B cell (primary cell): ENCODE measurements around the gene FBLN7. TPM values are rescaled to one million over a fixed set of nuclear protein-coding genes. Genes with fewer than 3 reads are reported as not detected.

ENCODE experiments used
- ATAC-seq: fragments of 200-7000 bp; cut with Tn5 transposase; one replicate; pipeline ENCODE4 v1.10.0; 2021; ENCODE audit warnings: low read depth, mild to moderate bottlenecking, moderate number of reproducible peaks, moderate library complexity
- CTCF ChIA-PET: fragments of 350-600 bp; sonication (Branson Sonifier 250); formaldehyde crosslinking; loops from one replicate; lab custom pipeline; 2021; ENCODE audit warnings: antibody characterized with exemption, inconsistent platforms; lab: Charles Lee
- POLR2A ChIA-PET: fragments of 350-600 bp; sonication (Branson Sonifier 250); formaldehyde crosslinking; loops from one replicate; lab custom pipeline; 2021; ENCODE audit warnings: antibody characterized with exemption; lab: Charles Lee
- DNase-seq: peaks from one replicate; pipeline ENCODE4 v3.0.0; 2013
- H2AFZ ChIP-seq: 2 replicates; pipeline ENCODE4 v1.6.1; 2012; ENCODE audit warnings: mild to moderate bottlenecking, low read depth, low read length; ENCODE audit not compliant: insufficient read depth, poor library complexity, severe bottlenecking
- H3K27ac ChIP-seq, 2 donors: 1 replicate in 1 of 2; 2 replicates in 1 of 2; pipeline ENCODE4 v1.5.1; 2012 to 2013; ENCODE audit warnings: low read length in 2 of 2, mild to moderate bottlenecking in 2 of 2, moderate library complexity in 1 of 2
- H3K27me3 ChIP-seq, 4 experiments: fragments of 200-600 bp in 1 of 4; sonication (generic) in 1 of 4; replicated peaks in 1 of 4; 1 replicate in 2 of 4; 2 replicates in 2 of 4; pipeline versions ENCODE4 v1.6.1 to v1.7.0; 2013 to 2016; ENCODE audit warnings: low read length in 3 of 4, mild to moderate bottlenecking in 2 of 4, mixed read lengths in 1 of 4, moderate library complexity in 1 of 4; ENCODE audit not compliant: insufficient read depth in 4 of 4, control insufficient read depth in 3 of 4; ENCODE audit errors: control extremely low read depth in 1 of 4
- H3K36me3 ChIP-seq, 2 experiments: replicated peaks in 1 of 2; 1 replicate in 1 of 2; 2 replicates in 1 of 2; pipeline versions ENCODE4 v1.6.1 to v1.7.1; 2013; ENCODE audit warnings: low read length in 1 of 2; ENCODE audit not compliant: insufficient read depth in 2 of 2, control insufficient read depth in 1 of 2; ENCODE audit errors: control extremely low read depth in 1 of 2, extremely low read depth in 1 of 2
- H3K4me1 ChIP-seq, 2 donors: fragments of 200-600 bp in 1 of 2; sonication (generic) in 1 of 2; 1 replicate in 1 of 2; 2 replicates in 1 of 2; pipeline versions ENCODE4 v1.5.1 to v1.6.1; 2013 to 2017; ENCODE audit warnings: low read length in 2 of 2; ENCODE audit not compliant: control insufficient read depth in 2 of 2, insufficient read depth in 2 of 2
- H3K4me2 ChIP-seq: replicated peaks from 2 replicates; pipeline ENCODE3; 2012; ENCODE audit warnings: mild to moderate bottlenecking, low read depth, low read length; ENCODE audit not compliant: poor library complexity, severe bottlenecking
- H3K4me3 ChIP-seq, 5 experiments: fragments of 200-600 bp in 1 of 5; sonication (generic) in 1 of 5; 1 replicate in 3 of 5; 2 replicates in 2 of 5; pipeline versions ENCODE4 v1.5.1 to v1.7.0; 2011 to 2016; ENCODE audit warnings: low read length in 4 of 5, mild to moderate bottlenecking in 4 of 5, low read depth in 2 of 5, control low read depth in 1 of 5, moderate library complexity in 1 of 5; ENCODE audit not compliant: insufficient read depth in 1 of 5; ENCODE audit errors: control extremely low read depth in 1 of 5, extremely low read depth in 1 of 5
- H3K79me2 ChIP-seq: fragments of 200-600 bp; sonication (generic); one replicate; pipeline ENCODE4 v1.6.0; 2016; ENCODE audit warnings: low read length; ENCODE audit not compliant: control insufficient read depth, insufficient read depth
- H3K9ac ChIP-seq: fragments of 200-600 bp; sonication (generic); 2 replicates; pipeline ENCODE4 v1.6.1; 2017; ENCODE audit warnings: mild to moderate bottlenecking, low read length, moderate library complexity
- H3K9me3 ChIP-seq, 3 donors: one replicate each; pipeline versions ENCODE4 v1.6.1 to v1.7.1; 2013; ENCODE audit warnings: low read length in 2 of 3; ENCODE audit not compliant: control insufficient read depth in 2 of 3, insufficient read depth in 1 of 3; ENCODE audit errors: control extremely low read depth in 1 of 3
- H4K20me1 ChIP-seq: 2 replicates; pipeline ENCODE4 v1.6.0; 2012; ENCODE audit warnings: mild to moderate bottlenecking, low read length; ENCODE audit not compliant: insufficient read depth, control insufficient read depth, poor library complexity, severe bottlenecking
- H3K27ac Mint-ChIP-seq: one replicate; pipeline ENCODE4 v1.8.0; 2021; ENCODE audit warnings: mixed read lengths
- H3K27me3 Mint-ChIP-seq: one replicate; pipeline ENCODE4 v1.8.0; 2021; ENCODE audit warnings: mixed read lengths
- H3K4me1 Mint-ChIP-seq: one replicate; pipeline ENCODE4 v1.8.0; 2021; ENCODE audit warnings: mixed read lengths
- H3K4me3 Mint-ChIP-seq: one replicate; pipeline ENCODE4 v1.8.0; 2021; ENCODE audit warnings: mixed read lengths
- H3K9me3 Mint-ChIP-seq: one replicate; pipeline ENCODE4 v1.8.0; 2022; ENCODE audit warnings: mixed read lengths; ENCODE audit not compliant: insufficient read depth
- EZH2 ChIP-seq: IDR thresholded peaks from 2 replicates; pipeline ENCODE4 v1.6.1; 2012; ENCODE audit warnings: borderline replicate concordance, low read depth, mild to moderate bottlenecking, moderate library complexity, low read length; ENCODE audit not compliant: insufficient read depth, poor library complexity, severe bottlenecking
- WGBS: methylation state at CpG from one replicate; pipeline ENCODE4 v1.1.5; 2013; ENCODE audit warnings: missing lambda C conversion rate; ENCODE audit not compliant: insufficient coverage; 5-methylcytosine and 5-hydroxymethylcytosine counted together
- intact Hi-C: fragments of 100-400 bp; cut with micrococcal nuclease; formaldehyde crosslinking; loops from one replicate; pipeline ENCODE4 v1.10.0; 2022
- polyA plus RNA-seq: library from polyadenylated mRNA; depleted of rRNA; stranded (reverse); fragments of >200 nt; gene quantifications from 2 replicates; pipeline ENCODE4 v1.2.3, GENCODE V29; 2012
- total RNA-seq, 2 donors: library from RNA; stranded (reverse); fragments of 120-200 nt in 1 of 2; gene quantifications; 1 replicate in 1 of 2; 2 replicates in 1 of 2; pipeline versions ENCODE4 v1.2.3 to v1.2.4, GENCODE V29; 2013 to 2022
- TF ChIP-seq, protein P1 (sequence below): fragments of 200-600 bp; IDR thresholded peaks from one replicate; pipeline ENCODE4 v1.8.0; 2022; ENCODE audit warnings: antibody characterized with exemption, mild to moderate bottlenecking

The FBLN7 gene
- total and polyA plus RNA-seq, 2 donors (not counting 1 experiment from before 2014, with no cell fraction given): 0.13 to 1.1 TPM

DNA sequence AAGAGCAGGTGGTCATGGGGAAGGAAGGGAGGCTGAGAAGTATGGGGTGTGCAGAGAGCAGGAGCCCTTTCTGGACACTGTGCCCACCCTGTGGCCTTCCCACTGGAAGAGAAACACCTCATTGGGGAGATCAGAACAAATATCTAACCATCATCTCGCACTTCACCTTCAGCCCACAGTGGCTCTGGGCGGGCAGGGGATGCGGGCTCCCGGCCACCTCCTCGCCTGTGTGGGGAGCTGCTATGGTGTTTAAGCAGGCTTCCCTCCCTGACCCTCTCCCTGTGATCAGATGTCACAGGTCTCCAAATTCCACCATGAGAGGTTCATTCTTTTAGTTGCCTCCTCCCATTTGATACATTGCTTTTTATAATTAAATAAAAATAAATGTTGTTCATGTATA, 5.0 kb downstream of the FBLN7 start:
- Histone ChIP-seq H4K20me1 (no peaks in the 10 kb centered on the region), H3K4me1 (peaks cover 3 to 4% of the 10 kb centered on the region in 2 donors), H3K36me3 (no peaks in the 10 kb centered on the region), H3K79me2 (no peaks in the 10 kb centered on the region), H3K27ac (no peak overlapping the region), H3K9me3 (no peaks in the 10 kb centered on the region), H3K4me2 (no peak overlapping the region), H3K9ac (no peak overlapping the region), H2AFZ (no peak overlapping the region), H3K4me3 (no peak overlapping the region), H3K27me3 (peaks cover 0 to 19% (median 3%) of the 10 kb centered on the region in 4 experiments)
- Mint-ChIP-seq H3K27ac (no peak overlapping the region), H3K4me1 (peaks cover 4% of the 10 kb centered on the region), H3K27me3 (peaks cover 21% of the 10 kb centered on the region), H3K9me3 (no peaks in the 10 kb centered on the region), H3K4me3 (no peak overlapping the region)
- TF ChIP-seq, protein P1, sequence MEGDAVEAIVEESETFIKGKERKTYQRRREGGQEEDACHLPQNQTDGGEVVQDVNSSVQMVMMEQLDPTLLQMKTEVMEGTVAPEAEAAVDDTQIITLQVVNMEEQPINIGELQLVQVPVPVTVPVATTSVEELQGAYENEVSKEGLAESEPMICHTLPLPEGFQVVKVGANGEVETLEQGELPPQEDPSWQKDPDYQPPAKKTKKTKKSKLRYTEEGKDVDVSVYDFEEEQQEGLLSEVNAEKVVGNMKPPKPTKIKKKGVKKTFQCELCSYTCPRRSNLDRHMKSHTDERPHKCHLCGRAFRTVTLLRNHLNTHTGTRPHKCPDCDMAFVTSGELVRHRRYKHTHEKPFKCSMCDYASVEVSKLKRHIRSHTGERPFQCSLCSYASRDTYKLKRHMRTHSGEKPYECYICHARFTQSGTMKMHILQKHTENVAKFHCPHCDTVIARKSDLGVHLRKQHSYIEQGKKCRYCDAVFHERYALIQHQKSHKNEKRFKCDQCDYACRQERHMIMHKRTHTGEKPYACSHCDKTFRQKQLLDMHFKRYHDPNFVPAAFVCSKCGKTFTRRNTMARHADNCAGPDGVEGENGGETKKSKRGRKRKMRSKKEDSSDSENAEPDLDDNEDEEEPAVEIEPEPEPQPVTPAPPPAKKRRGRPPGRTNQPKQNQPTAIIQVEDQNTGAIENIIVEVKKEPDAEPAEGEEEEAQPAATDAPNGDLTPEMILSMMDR: no peak
- TF ChIP-seq EZH2: no peak
- POLR2A ChIA-PET: no interaction called here
- ATAC-seq (no peak), DNase-seq (no peak)
- CTCF ChIA-PET: no interaction called here
- 100% methylated on average over 4 of the region's 5 CpGs for whole genome bisulfite sequencing
- intact Hi-C loops: no loop called here

DNA sequence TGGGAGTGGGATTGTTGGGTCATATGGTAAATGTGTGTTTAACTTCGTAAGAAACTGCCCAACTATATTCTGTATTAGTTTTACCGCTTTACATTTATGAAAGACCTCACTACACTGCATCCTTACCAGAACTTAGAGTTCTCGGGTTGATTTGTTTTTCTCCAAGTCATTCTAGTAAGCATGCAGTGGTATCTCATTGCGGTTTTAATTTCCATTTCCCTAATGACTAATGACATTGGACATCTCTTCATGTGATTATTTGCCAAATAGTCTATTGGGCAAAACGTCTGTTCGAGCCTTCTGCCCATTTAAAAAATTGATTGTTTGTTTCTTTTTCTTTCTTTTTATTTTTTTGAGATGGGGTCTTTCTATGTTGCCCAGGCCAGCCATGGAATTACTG, 6.8 kb downstream of the FBLN7 start:
- H3K27ac ChIP-seq: no peak overlapping the region
- ChIA-PET CTCF (no interaction called here), POLR2A (no interaction called here)
- DNase-seq (no peak), ATAC-seq (no peak)
- H3K9me3 ChIP-seq: no peaks in the 10 kb centered on the region
- H2AFZ ChIP-seq: no peak overlapping the region
- Mint-ChIP-seq H3K4me1 (peaks cover 4% of the 10 kb centered on the region), H3K27ac (no peak overlapping the region), H3K27me3 (peaks cover 21% of the 10 kb centered on the region), H3K9me3 (no peaks in the 10 kb centered on the region), H3K4me3 (no peak overlapping the region)
- H3K36me3 ChIP-seq: no peaks in the 10 kb centered on the region
- intact Hi-C loops: no loop called here
- H3K79me2 ChIP-seq: no peaks in the 10 kb centered on the region
- TF ChIP-seq EZH2: no peak
- TF ChIP-seq, protein P1: no peak
- WGBS: no CpG with 5 or more reads among the region's 6 CpGs
- no peak overlapping the region for H3K4me2 ChIP-seq
- no peak overlapping the region for H3K9ac ChIP-seq
- H3K27me3 ChIP-seq: peaks cover 0 to 15% (median 3%) of the 10 kb centered on the region in 4 experiments
- no peaks in the 10 kb centered on the region for H4K20me1 ChIP-seq
- H3K4me1 ChIP-seq: peaks cover 0 to 3% of the 10 kb centered on the region in 2 donors
- no peak overlapping the region for H3K4me3 ChIP-seq
